Pancreas (tissue), 10 donors: ENCODE results near the gene NELFB. TPM values are rescaled to one million over a fixed set of nuclear protein-coding genes. Genes with fewer than 3 reads are reported as not detected.
A peak's percentile ranks its signal among the peaks of the same experiment; 100 is the strongest.

Source experiments
- ATAC-seq, 4 donors: fragments of 200-7000 bp; cut with Tn5 transposase; one replicate each; pipeline versions ENCODE4 v1.8.0 to v1.9.1; 2020; ENCODE audit warnings: mild to moderate bottlenecking in 4 of 4, moderate library complexity in 4 of 4
- DNase-seq, 6 donors: peaks; one replicate each; pipeline ENCODE4 v3.0.0-alpha.2; 2020
- FAIRE-seq: peaks from 2 replicates; lab custom pipeline; 2012; peaks lifted over from hg19 to GRCh38; lab: Jason Lieb, UNC
- H3K27ac ChIP-seq, 4 donors: fragments of 200-600 bp; sonication (generic); 1 replicate in 3 of 4; 2 replicates in 1 of 4; pipeline versions ENCODE4 v1.5.0 to v1.8.0; 2020
- H3K27me3 ChIP-seq, 4 donors: fragments of 200-600 bp; one replicate each; pipeline ENCODE4 v1.8.0; 2021
- H3K36me3 ChIP-seq, 3 donors: fragments of 200-600 bp; sonication (generic) in 1 of 3; one replicate each; pipeline versions ENCODE4 v1.5.0 to v1.8.0; 2020 to 2021
- H3K4me1 ChIP-seq, 3 donors: fragments of 200-600 bp; one replicate each; pipeline ENCODE4 v1.8.0; 2021
- H3K4me3 ChIP-seq, 4 donors: fragments of 200-600 bp; sonication (generic) in 2 of 4; one replicate each; pipeline versions ENCODE4 v1.5.0 to v1.8.0; 2020 to 2021
- H3K9me3 ChIP-seq, 4 donors: fragments of 200-600 bp; one replicate each; pipeline ENCODE4 v1.8.0; 2021
- WGBS, 2 donors: extraction: QIAGEN DNeasy Blood & Tissue Kit; methylation state at CpG; one replicate each; pipeline ENCODE4 v1.1.7; 2013; 5-methylcytosine and 5-hydroxymethylcytosine counted together
- intact Hi-C, 3 donors: fragments of 100-400 bp; cut with DNase I; formaldehyde crosslinking; loops; one replicate each; pipeline versions ENCODE4 v1.11.1 to v1.14.2; 2022
- polyA plus RNA-seq, 2 donors: library from polyadenylated mRNA; stranded (reverse); fragments of 200-250 nt; gene quantifications; one replicate each; pipeline ENCODE4 v1.2.3, GENCODE V29; 2013
- total RNA-seq, 6 donors: library from RNA; stranded (reverse); fragmentation: NEBNext Ultra II Directional in 4 of 6; extraction: Animal tissue kit (Norgen Biotek cat#: 25700) in 4 of 6; gene quantifications; one replicate each; pipeline versions ENCODE4 v1.2.1 to v1.2.4, GENCODE V29; 2021 to 2023
- TF ChIP-seq, protein P1 (sequence below), 4 donors: fragments of 200-600 bp; sonication (generic) in 3 of 4; IDR thresholded peaks; one replicate each; pipeline versions ENCODE4 v1.5.0 to v1.8.0; 2021; ENCODE audit warnings: antibody characterized with exemption in 4 of 4
- donor health status: healthy with polysubstance abuse.
- donor health status: DM: no; HTN: no; CAD: no; lungs with moderate emphysema.
- donor health status: DM: no; HTN: no; CAD: no.
- donor health status: control.
- donor health status: control.
- donor health status: Bipolar disorder and iron deficiency.
- donor health status: DM: yes; HTN: yes; CAD: no.
- donor health status: DM: no; HTN: no; CAD: no.
- donor health status: DM: no; HTN: no; CAD: no.
- donor health status: DM: yes; HTN: yes; CAD: no.

Gene NELFB
- total and polyA plus RNA-seq, 8 donors: 22.3 to 34.2 (median 29.5) TPM

DNA sequence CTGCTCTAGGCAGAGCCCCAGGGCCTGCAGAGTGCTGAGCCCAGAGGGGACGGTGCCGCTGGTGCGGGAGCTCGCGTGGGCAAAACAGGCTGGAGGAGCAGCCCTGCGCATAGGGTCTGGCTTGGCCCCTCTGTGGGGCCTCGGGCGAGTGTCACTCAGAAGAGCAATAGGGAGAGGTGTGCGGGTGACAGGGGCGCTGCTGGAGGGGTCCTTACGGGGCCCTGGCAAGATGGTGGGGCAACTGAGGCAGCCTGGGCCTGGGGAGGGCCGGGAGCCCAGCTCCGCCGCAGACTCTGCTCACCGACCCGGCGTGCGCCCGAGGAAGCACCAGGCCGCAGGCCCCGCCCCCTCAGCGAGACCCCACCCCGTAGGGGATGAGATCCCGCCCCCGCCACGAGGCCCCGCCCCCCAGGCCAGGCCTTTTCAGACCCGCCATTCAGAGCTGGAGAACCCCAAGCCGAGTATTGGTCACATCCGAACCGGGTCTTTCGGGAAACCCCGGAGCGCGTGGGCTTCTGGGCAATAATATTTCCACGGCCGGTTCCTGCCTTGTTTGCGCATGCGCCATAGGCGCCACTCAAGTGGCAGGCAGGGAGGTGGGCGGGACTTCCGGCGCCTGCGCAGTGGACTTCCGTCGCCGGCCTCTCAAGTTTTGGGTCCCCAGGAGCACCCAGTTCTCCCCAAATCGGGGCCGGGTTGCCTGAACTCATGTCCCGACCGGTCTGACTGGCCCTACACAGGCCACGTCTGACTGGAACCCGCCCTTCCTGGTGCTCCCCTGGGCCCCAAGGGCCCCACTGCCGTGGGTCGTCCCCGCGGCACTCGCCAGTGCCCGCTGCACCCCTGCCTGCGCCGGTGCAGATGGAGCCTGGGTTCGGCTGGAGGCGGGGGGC lies 31.8 kb upstream of the NELFB start:
- ATAC-seq (peak; percentile 76 to 91 (median 82)), DNase-seq (peak; percentile 96 to 100 (median 98)), FAIRE-seq (peak; percentile 5)
- no peaks in the 10 kb centered on the region for H3K27me3 ChIP-seq
- H3K9me3 ChIP-seq: no peaks in the 10 kb centered on the region
- peak overlapping the region; percentile 27 to 88 (median 50) for H3K4me3 ChIP-seq
- H3K36me3 ChIP-seq: no peaks in the 10 kb centered on the region
- intact Hi-C loops: no loop called here
- peak overlapping the region; percentile 78 to 90 (median 84) for H3K27ac ChIP-seq
- H3K4me1 ChIP-seq: peaks cover 12 to 22% (median 17%) of the 10 kb centered on the region in 3 donors
- TF ChIP-seq, protein P1, sequence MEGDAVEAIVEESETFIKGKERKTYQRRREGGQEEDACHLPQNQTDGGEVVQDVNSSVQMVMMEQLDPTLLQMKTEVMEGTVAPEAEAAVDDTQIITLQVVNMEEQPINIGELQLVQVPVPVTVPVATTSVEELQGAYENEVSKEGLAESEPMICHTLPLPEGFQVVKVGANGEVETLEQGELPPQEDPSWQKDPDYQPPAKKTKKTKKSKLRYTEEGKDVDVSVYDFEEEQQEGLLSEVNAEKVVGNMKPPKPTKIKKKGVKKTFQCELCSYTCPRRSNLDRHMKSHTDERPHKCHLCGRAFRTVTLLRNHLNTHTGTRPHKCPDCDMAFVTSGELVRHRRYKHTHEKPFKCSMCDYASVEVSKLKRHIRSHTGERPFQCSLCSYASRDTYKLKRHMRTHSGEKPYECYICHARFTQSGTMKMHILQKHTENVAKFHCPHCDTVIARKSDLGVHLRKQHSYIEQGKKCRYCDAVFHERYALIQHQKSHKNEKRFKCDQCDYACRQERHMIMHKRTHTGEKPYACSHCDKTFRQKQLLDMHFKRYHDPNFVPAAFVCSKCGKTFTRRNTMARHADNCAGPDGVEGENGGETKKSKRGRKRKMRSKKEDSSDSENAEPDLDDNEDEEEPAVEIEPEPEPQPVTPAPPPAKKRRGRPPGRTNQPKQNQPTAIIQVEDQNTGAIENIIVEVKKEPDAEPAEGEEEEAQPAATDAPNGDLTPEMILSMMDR (IDR thresholded peaks at IDR 0.05): no peak
- 1% methylated on average over 61 to 63 of the region's 63 CpGs for WGBS, 2 donors

DNA sequence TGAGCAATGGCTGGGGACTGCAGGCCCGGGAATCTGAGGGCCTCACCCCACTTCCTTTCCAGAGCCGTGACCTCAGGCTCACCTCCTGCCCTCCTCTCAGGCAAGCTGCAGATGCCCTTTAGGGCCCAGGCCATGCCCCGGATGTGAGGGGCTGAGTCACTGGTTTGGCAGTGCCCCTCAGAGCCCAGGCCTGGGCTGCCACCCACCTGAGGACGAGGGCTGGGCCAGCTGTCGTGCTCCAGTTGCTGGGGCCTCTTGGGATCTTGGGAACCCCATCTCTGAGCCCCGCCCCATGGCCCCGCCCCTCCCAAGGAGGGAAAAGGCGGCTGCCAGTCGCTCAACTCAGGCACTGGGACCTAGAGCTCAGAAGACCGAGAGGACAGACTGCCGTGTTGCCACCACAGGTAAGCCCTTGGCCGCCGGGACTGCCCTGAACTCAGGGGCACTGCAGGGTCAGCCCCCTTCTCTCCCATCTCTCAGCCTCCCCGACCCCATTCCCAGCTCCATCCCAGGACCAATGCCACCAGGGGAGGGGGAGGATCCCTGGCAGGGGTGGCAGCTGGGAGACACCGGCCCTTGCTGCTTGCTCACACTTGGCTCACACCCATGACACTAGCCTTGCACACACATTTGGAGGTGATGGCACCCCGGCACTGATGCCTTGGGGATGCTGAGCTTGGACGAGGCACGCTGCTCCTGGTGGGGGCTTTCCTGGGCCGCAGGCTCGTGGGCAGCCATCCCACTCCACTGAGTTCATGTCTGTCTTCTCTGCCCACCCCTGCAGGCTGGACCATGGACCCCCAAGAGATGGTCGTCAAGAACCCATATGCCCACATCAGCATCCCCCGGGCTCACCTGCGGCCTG lies 30.1 kb upstream of the NELFB start, which contains the start of gene CYSRT1:
Gene CYSRT1 (plus strand): TSS at position 345 of the 865 bp plus-strand sequence. CDS start 448 bp downstream, at position 793.
- Histone ChIP-seq H3K4me3 (peak within 1 kb of the TSS in 3 of 4 donors; percentile 48 to 88 (median 51)), H3K27me3 (no peaks in the 10 kb centered on the region), H3K9me3 (no peaks in the 10 kb centered on the region), H3K4me1 (peaks cover 12 to 20% (median 17%) of the 10 kb centered on the region in 3 donors), H3K27ac (peak within 1 kb of the TSS in 3 of 4 donors; percentile 78 to 87 (median 82)), H3K36me3 (no peaks in the 10 kb centered on the region)
- no peak for FAIRE-seq
- TF ChIP-seq, protein P1 (IDR thresholded peaks at IDR 0.05): no peak
- 51 to 67% methylated on average over 17 to 23 of the region's 23 CpGs for WGBS, 2 donors
- peak in 2 of 6 donors; percentile 54 to 77 for DNase-seq
- intact Hi-C loops: no loop called here
- ATAC-seq: no peak

GRCh38 chr9:137225699-137226331 lies 29.3 kb upstream of the NELFB start:
- peak overlapping the region in 1 of 4 donors; percentile 73 for H3K27ac ChIP-seq
- H3K9me3 ChIP-seq: no peaks in the 10 kb centered on the region
- peaks cover 12 to 20% (median 17%) of the 10 kb centered on the region in 3 donors for H3K4me1 ChIP-seq
- no peaks in the 10 kb centered on the region for H3K36me3 ChIP-seq
- 79 to 82% methylated on average over 18 to 21 of the region's 21 CpGs for WGBS, 2 donors
- intact Hi-C loops: no loop called here
- H3K4me3 ChIP-seq: no peak overlapping the region
- ATAC-seq (no peak), DNase-seq (peak in 1 of 6 donors; percentile 54), FAIRE-seq (no peak)
- H3K27me3 ChIP-seq: no peaks in the 10 kb centered on the region
- TF ChIP-seq, protein P1 (IDR thresholded peaks at IDR 0.05): no peak

DNA sequence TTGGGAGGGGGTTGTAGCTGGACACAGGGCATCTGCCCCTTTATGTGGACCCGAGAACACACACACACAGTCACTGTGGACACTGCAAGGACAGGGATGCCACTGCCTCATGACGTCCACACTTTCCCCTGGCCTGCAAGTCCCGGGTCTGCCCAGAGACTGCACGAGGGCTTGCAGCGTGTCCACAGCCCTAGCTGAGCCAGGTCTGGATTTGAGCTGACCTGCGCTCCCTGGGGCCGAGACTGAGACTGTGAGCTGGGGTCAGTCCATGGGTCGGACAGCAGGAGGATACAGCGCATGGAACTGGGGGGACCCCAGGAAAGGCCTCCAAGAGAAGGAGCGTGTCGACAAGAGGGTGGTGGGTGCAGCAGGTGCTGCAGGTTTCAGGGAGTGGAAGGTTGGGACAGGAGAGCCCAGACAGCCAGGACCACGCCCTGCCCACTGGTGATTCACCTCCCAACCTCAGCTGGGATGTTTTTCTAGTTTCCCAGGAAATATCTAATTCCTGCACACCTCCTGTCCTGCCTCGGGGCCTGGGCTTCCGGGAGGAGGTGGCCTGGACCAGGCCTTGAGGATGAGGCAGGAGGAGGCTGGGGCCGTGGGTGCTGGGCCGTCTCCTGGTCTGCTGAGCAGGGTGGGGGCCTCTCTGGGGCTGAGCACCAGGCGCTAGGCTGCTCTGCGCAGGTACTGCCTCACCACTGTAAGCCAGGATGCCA lies 28.6 kb upstream of the NELFB start:
- Histone ChIP-seq H3K9me3 (no peaks in the 10 kb centered on the region), H3K4me3 (no peak overlapping the region), H3K27ac (peak overlapping the region; percentile 63 to 81 (median 72)), H3K27me3 (no peaks in the 10 kb centered on the region), H3K36me3 (no peaks in the 10 kb centered on the region), H3K4me1 (peaks cover 12 to 20% (median 17%) of the 10 kb centered on the region in 3 donors)
- FAIRE-seq (no peak), DNase-seq (peak in 2 of 6 donors; percentile 41 to 72), ATAC-seq (no peak)
- intact Hi-C loops: no loop called here
- TF ChIP-seq, protein P1 (IDR thresholded peaks at IDR 0.05): no peak
- WGBS, 2 donors: 62 to 68% methylated on average over 18 of the region's 18 CpGs
